HEK293T (cell line): ENCODE results near the gene USP34.

Source experiments
- BHLHE40 ChIP-seq: fragments of 450-650 bp; IDR thresholded peaks from 2 replicates; pipeline ENCODE4 v1.6.1; 2016; ENCODE audit warnings: mild to moderate bottlenecking, moderate library complexity, borderline replicate concordance
- CTBP1 ChIP-seq: fragments of 450-650 bp; IDR thresholded peaks from 2 replicates; pipeline ENCODE4 v1.6.1; 2016; ENCODE audit warnings: borderline replicate concordance
- ELF4 ChIP-seq: fragments of 450-650 bp; IDR thresholded peaks from 2 replicates; pipeline ENCODE4 v1.6.1; 2017; ENCODE audit warnings: antibody characterized with exemption
- FOXA1 ChIP-seq: fragments of 450-650 bp; IDR thresholded peaks from 2 replicates; pipeline ENCODE4 v1.6.1; 2016; ENCODE audit warnings: mild to moderate bottlenecking
- FOXK2 ChIP-seq: fragments of 450-650 bp; IDR thresholded peaks from 2 replicates; pipeline ENCODE4 v1.6.1; 2016; ENCODE audit warnings: mild to moderate bottlenecking
- FOXM1 ChIP-seq: fragments of 450-650 bp; IDR thresholded peaks from 2 replicates; pipeline ENCODE4 v1.6.1; 2017; ENCODE audit warnings: mild to moderate bottlenecking, borderline replicate concordance
- HDGF ChIP-seq: fragments of 450-650 bp; IDR thresholded peaks from 2 replicates; pipeline ENCODE4 v1.6.1; 2017; ENCODE audit warnings: antibody characterized with exemption, borderline replicate concordance
- L3MBTL2 ChIP-seq: fragments of 450-650 bp; conservative IDR thresholded peaks from 2 replicates; pipeline ENCODE4 v1.6.1; 2016; ENCODE audit warnings: mild to moderate bottlenecking
- NFRKB ChIP-seq: fragments of 450-650 bp; IDR thresholded peaks from 2 replicates; pipeline ENCODE4 v1.6.1; 2016; ENCODE audit warnings: mild to moderate bottlenecking, moderate library complexity
- SP1 ChIP-seq: fragments of 450-650 bp; IDR thresholded peaks from 2 replicates; pipeline ENCODE4 v1.6.1; 2017
- SUZ12 ChIP-seq: fragments of 450-650 bp; IDR thresholded peaks from 2 replicates; pipeline ENCODE4 v1.6.1; 2016; ENCODE audit warnings: mild to moderate bottlenecking
- TARDBP ChIP-seq: fragments of 450-650 bp; IDR thresholded peaks from 2 replicates; pipeline ENCODE4 v1.6.1; 2016
- ZNF384 ChIP-seq: fragments of 450-650 bp; IDR thresholded peaks from 2 replicates; pipeline ENCODE4 v1.6.1; 2016
- TF ChIP-seq, protein P1 (sequence below): fragments of 450-650 bp; IDR thresholded peaks from 2 replicates; pipeline ENCODE4 v1.6.1; 2016

DNA sequence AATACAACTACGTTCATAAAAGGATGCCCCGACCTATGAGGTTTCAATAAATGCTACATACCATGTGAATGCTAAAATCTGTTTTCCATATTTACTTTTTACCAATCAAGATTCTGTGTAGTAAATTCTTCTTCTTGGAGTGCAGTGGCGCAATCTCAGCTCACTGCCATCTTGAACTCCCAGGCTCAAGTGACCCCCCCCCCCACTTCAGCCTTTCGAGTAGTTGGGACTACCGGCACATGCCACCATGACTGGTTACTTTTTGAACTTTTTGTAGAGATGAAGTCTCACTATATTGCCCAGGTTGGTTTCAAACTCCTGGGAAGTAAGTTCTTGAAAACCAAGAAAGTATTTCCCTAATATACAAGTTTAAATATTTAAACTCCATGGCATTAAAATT lies 14.4 kb upstream of the USP34 start:
- TF ChIP-seq L3MBTL2 (no peak), TARDBP (no peak), SP1 (no peak), NFRKB (no peak), BHLHE40 (no peak), FOXM1 (no peak), SUZ12 (no peak), HDGF (no peak), ELF4 (no peak), FOXA1 (no peak), CTBP1 (no peak), FOXK2 (no peak), ZNF384 (no peak)
- TF ChIP-seq, protein P1, sequence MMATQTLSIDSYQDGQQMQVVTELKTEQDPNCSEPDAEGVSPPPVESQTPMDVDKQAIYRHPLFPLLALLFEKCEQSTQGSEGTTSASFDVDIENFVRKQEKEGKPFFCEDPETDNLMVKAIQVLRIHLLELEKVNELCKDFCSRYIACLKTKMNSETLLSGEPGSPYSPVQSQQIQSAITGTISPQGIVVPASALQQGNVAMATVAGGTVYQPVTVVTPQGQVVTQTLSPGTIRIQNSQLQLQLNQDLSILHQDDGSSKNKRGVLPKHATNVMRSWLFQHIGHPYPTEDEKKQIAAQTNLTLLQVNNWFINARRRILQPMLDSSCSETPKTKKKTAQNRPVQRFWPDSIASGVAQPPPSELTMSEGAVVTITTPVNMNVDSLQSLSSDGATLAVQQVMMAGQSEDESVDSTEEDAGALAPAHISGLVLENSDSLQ: no peak
